Stimulated activated CD8-positive, alpha-beta memory T cell treated with anti-CD3 and anti-CD28 coated beads, Interleukin-15, amount 100 ng/mL, for 1 hour (primary cell): ENCODE data around the gene RBM39.
"Not testable (repeated sequence)": the region's sequence is repeated elsewhere in the genome, so short reads cannot be mapped to it uniquely, and the experiment has no call there.

Experiments used
- DNase-seq: peaks from one replicate; pipeline ENCODE4 v3.0.0-alpha.2; 2020; ENCODE audit warnings: low read depth

RBM39 gene

GRCh38 chr20:35726842-35727711, 15.0 kb downstream of the RBM39 start:
- DNase-seq: no peak

GRCh38 chr20:35724321-35725230, 17.5 kb downstream of the RBM39 start:
- DNase-seq: no peak

GRCh38 chr20:35723652-35724320, 18.3 kb downstream of the RBM39 start:
- not testable (repeated sequence) for DNase-seq

GRCh38 chr20:35723275-35723639, 18.8 kb downstream of the RBM39 start:
- DNase-seq: not testable (repeated sequence)

- no peak for DNase-seq
These were observed 20.4 kb downstream of the RBM39 start for GRCh38 chr20:35721621-35722020.

- no peak for DNase-seq
These were observed 20.8 kb downstream of the RBM39 start for GRCh38 chr20:35721219-35721618.

- DNase-seq: no peak
These were observed 21.6 kb downstream of the RBM39 start for GRCh38 chr20:35720165-35721123.

- DNase-seq: no peak
These were observed 22.3 kb downstream of the RBM39 start for GRCh38 chr20:35719717-35720116.

GRCh38 chr20:35718972-35719635, 23.0 kb downstream of the RBM39 start:
- DNase-seq: no peak

- DNase-seq: not testable (repeated sequence)
These were observed 23.7 kb downstream of the RBM39 start for GRCh38 chr20:35718321-35718720.

- DNase-seq: no peak
These were observed 25.7 kb downstream of the RBM39 start for GRCh38 chr20:35716330-35716729.

- no peak for DNase-seq
These were observed 26.4 kb downstream of the RBM39 start for GRCh38 chr20:35715652-35716051.

GRCh38 chr20:35714127-35714526, 27.9 kb downstream of the RBM39 start:
- DNase-seq: no peak

- not testable (repeated sequence) for DNase-seq
These were observed 28.9 kb downstream of the RBM39 start for GRCh38 chr20:35713120-35713519.

GRCh38 chr20:35711588-35712209, 30.4 kb downstream of the RBM39 start:
- DNase-seq: no peak

- DNase-seq: no peak
These were observed 31.0 kb downstream of the RBM39 start for GRCh38 chr20:35710884-35711587.

- no peak for DNase-seq
These were observed 32.0 kb downstream of the RBM39 start for GRCh38 chr20:35710039-35710438.

- DNase-seq: no peak
These were observed 32.8 kb downstream of the RBM39 start for GRCh38 chr20:35709259-35709658.

GRCh38 chr20:35708502-35708901, 33.6 kb downstream of the RBM39 start:
- DNase-seq: no peak
